WI38 (cell line): ENCODE data around the gene MGMT.

Experiments
- H3K4me3 ChIP-seq: 2 replicates; pipeline ENCODE4 v1.5.1; 2011; ENCODE audit warnings: low read depth, mild to moderate bottlenecking, control low read depth, low read length
- TF ChIP-seq, protein P1 (sequence below): IDR thresholded peaks from 2 replicates; pipeline ENCODE4 v1.5.1; 2012; ENCODE audit warnings: low read depth, mild to moderate bottlenecking, control low read depth, low read length

Gene MGMT

GRCh38 chr10:129628823-129629222 is 161.8 kb downstream of the MGMT start:
- TF ChIP-seq, protein P1, sequence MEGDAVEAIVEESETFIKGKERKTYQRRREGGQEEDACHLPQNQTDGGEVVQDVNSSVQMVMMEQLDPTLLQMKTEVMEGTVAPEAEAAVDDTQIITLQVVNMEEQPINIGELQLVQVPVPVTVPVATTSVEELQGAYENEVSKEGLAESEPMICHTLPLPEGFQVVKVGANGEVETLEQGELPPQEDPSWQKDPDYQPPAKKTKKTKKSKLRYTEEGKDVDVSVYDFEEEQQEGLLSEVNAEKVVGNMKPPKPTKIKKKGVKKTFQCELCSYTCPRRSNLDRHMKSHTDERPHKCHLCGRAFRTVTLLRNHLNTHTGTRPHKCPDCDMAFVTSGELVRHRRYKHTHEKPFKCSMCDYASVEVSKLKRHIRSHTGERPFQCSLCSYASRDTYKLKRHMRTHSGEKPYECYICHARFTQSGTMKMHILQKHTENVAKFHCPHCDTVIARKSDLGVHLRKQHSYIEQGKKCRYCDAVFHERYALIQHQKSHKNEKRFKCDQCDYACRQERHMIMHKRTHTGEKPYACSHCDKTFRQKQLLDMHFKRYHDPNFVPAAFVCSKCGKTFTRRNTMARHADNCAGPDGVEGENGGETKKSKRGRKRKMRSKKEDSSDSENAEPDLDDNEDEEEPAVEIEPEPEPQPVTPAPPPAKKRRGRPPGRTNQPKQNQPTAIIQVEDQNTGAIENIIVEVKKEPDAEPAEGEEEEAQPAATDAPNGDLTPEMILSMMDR: no peak
- H3K4me3 ChIP-seq: no peak overlapping the region

- H3K4me3 ChIP-seq: no peak overlapping the region
- TF ChIP-seq, protein P1: no peak
These were observed 162.9 kb downstream of the MGMT start for GRCh38 chr10:129629911-129630310.

GRCh38 chr10:129631006-129631405 is 164.0 kb downstream of the MGMT start:
- no peak overlapping the region for H3K4me3 ChIP-seq
- TF ChIP-seq, protein P1: no peak

- no peak overlapping the region for H3K4me3 ChIP-seq
- TF ChIP-seq, protein P1: no peak
These were observed 165.0 kb downstream of the MGMT start for GRCh38 chr10:129631870-129632623.

GRCh38 chr10:129637010-129637409 is 170.0 kb downstream of the MGMT start:
- no peak overlapping the region for H3K4me3 ChIP-seq
- TF ChIP-seq, protein P1: no peak

DNA sequence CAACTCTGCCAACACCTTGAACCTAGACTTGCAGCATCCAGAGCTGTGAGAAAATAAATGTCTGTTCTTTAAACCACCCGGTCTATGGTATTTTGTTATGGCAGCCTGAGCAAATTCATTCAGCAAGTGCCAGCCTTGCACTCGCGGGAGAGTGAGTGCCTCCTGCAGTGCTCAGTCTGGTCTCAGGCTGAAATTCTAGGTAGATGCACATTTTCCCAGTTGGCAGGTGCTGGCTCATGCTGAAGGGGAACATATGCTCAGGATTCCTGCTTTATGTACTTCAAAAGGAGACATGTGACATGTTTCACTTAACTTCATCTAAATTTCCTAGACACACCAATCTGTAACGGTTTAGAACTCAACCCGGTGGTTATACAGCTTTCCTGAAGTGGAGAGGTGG is 170.8 kb downstream of the MGMT start:
- H3K4me3 ChIP-seq: no peak overlapping the region
- TF ChIP-seq, protein P1: no peak

GRCh38 chr10:129641351-129641750 is 174.3 kb downstream of the MGMT start:
- no peak overlapping the region for H3K4me3 ChIP-seq
- TF ChIP-seq, protein P1: no peak
